OCI-LY7 (cell line): ENCODE results near the gene UBALD1. TPM values are rescaled to one million over a fixed set of nuclear protein-coding genes. Genes with fewer than 3 reads are reported as not detected.

Source experiments
- BruUV-seq: library from RNA; stranded (reverse); fragments of 400-500 nt; replicated peaks from 2 replicates; lab custom pipeline; 2021; lab: Mats Ljungman, UMichigan
- CTCF ChIA-PET: fragments of 300-600 bp; sonication (Branson Sonifier 250); formaldehyde crosslinking; loops from one replicate; lab custom pipeline; 2022; ENCODE audit warnings: antibody characterized with exemption; ENCODE audit not compliant: unreplicated experiment; lab: Charles Lee
- POLR2A ChIA-PET: fragments of 300-600 bp; sonication (Branson Sonifier 250); formaldehyde crosslinking; loops from one replicate; lab custom pipeline; 2022; ENCODE audit warnings: antibody characterized with exemption; lab: Charles Lee
- DNase-seq: peaks from one replicate; pipeline ENCODE4 v3.0.0-alpha.2; 2015; ENCODE audit warnings: low spot score
- H2AFZ ChIP-seq: fragments of 200-600 bp; sonication (generic), shearing (Covaris generic); 2 replicates; pipeline ENCODE4 v1.6.1; 2014; ENCODE audit warnings: mild to moderate bottlenecking, antibody characterized with exemption, low read length, moderate library complexity
- H3K27ac ChIP-seq: fragments of 200-600 bp; sonication (generic); 2 replicates; pipeline ENCODE4 v1.5.1; 2014; ENCODE audit warnings: mixed run types, low read depth, mild to moderate bottlenecking, moderate library complexity, low read length, inconsistent platforms; ENCODE audit not compliant: poor library complexity, severe bottlenecking
- H3K36me3 ChIP-seq: fragments of 200-600 bp; sonication (generic); 2 replicates; pipeline ENCODE4 v1.6.1; 2014; ENCODE audit warnings: mild to moderate bottlenecking, antibody characterized with exemption, low read length, moderate library complexity, mixed read lengths; ENCODE audit not compliant: insufficient read depth
- H3K4me1 ChIP-seq: fragments of 200-600 bp; sonication (generic); 2 replicates; pipeline ENCODE4 v1.5.1; 2014; ENCODE audit warnings: mild to moderate bottlenecking, low read length; ENCODE audit not compliant: insufficient read depth, poor library complexity, severe bottlenecking
- H3K4me2 ChIP-seq: fragments of 200-600 bp; sonication (generic); 2 replicates; pipeline ENCODE4 v1.6.1; 2014; ENCODE audit warnings: mild to moderate bottlenecking, low read length
- H3K4me3 ChIP-seq: fragments of 200-600 bp; sonication (generic); 2 replicates; pipeline ENCODE4 v1.5.1; 2014; ENCODE audit warnings: mild to moderate bottlenecking, low read depth, low read length; ENCODE audit not compliant: poor library complexity, severe bottlenecking
- H3K79me2 ChIP-seq: fragments of 200-600 bp; sonication (generic); 2 replicates; pipeline ENCODE4 v1.6.1; 2016; ENCODE audit warnings: low read depth, mild to moderate bottlenecking, low read length, moderate library complexity, mixed read lengths; ENCODE audit not compliant: insufficient read depth
- H3K9me2 ChIP-seq: fragments of 200-600 bp; sonication (generic); 2 replicates; pipeline ENCODE4 v1.6.1; 2016; ENCODE audit warnings: mild to moderate bottlenecking, low read length, mixed read lengths; ENCODE audit not compliant: insufficient read depth
- H3K9me3 ChIP-seq: fragments of 200-600 bp; sonication (generic); 2 replicates; pipeline ENCODE4 v1.6.1; 2014; ENCODE audit warnings: mild to moderate bottlenecking, mixed run types, low read length, mixed read lengths
- H4K20me1 ChIP-seq: fragments of 200-600 bp; sonication (generic); 2 replicates; pipeline ENCODE4 v1.6.1; 2014; ENCODE audit warnings: mild to moderate bottlenecking, antibody characterized with exemption, low read length, moderate library complexity, mixed read lengths; ENCODE audit not compliant: insufficient read depth
- CTCF ChIP-seq: fragments of 200-600 bp; sonication (generic); conservative IDR thresholded peaks from 2 replicates; pipeline ENCODE4 v1.5.1; 2014; ENCODE audit warnings: mild to moderate bottlenecking, antibody characterized with exemption, low read length, moderate library complexity, mixed read lengths
- EZH2phosphoT487 ChIP-seq: fragments of 200-600 bp; sonication (generic); IDR thresholded peaks from 2 replicates; pipeline ENCODE4 v1.6.1; 2018; ENCODE audit warnings: low read depth, borderline replicate concordance, mild to moderate bottlenecking, mixed run types, antibody characterized with exemption, low read length, moderate library complexity, mixed read lengths
- intact Hi-C: fragments of 100-400 bp; cut with micrococcal nuclease; formaldehyde crosslinking; loops from one replicate; pipeline ENCODE4 v1.10.0; 2022; ENCODE audit not compliant: unreplicated experiment
- total RNA-seq, 2 experiments: library from RNA; depleted of rRNA in 1 of 2; stranded (reverse); fragments of >200 nt in 1 of 2; shearing (Covaris generic) in 1 of 2; gene quantifications; 2 replicates each; pipeline ENCODE4 v1.2.3, GENCODE V29; 2014 to 2022

The UBALD1 gene
- total RNA-seq, 2 experiments from 2014 or later: 11.1 to 34.1 TPM

GRCh38 chr16:4566144-4566543 lies 48.5 kb downstream of the UBALD1 start:
- Histone ChIP-seq H3K27ac (no peak overlapping the region), H3K4me1 (no peaks in the 10 kb centered on the region), H3K79me2 (no peaks in the 10 kb centered on the region), H3K9me3 (no peaks in the 10 kb centered on the region), H3K4me2 (no peak overlapping the region), H3K9me2 (no peaks in the 10 kb centered on the region), H4K20me1 (no peaks in the 10 kb centered on the region), H3K36me3 (no peaks in the 10 kb centered on the region), H2AFZ (no peak overlapping the region), H3K4me3 (no peak overlapping the region)
- BruUV-seq: no TSS peak
- intact Hi-C loops: no loop called here
- no peak for DNase-seq
- ChIA-PET CTCF (no interaction called here), POLR2A (no interaction called here)
- no peak for TF ChIP-seq EZH2phosphoT487
- TF ChIP-seq CTCF: no peak

GRCh38 chr16:4564661-4565267 lies 49.9 kb downstream of the UBALD1 start:
- no peak overlapping the region for H3K4me2 ChIP-seq
- intact Hi-C loops: no loop called here
- CTCF ChIA-PET: no interaction called here
- no peaks in the 10 kb centered on the region for H3K79me2 ChIP-seq
- H2AFZ ChIP-seq: no peak overlapping the region
- no peaks in the 10 kb centered on the region for H3K4me1 ChIP-seq
- TF ChIP-seq CTCF: no peak
- no peak for TF ChIP-seq EZH2phosphoT487
- H3K4me3 ChIP-seq: no peak overlapping the region
- H3K27ac ChIP-seq: no peak overlapping the region
- DNase-seq: no peak
- H3K36me3 ChIP-seq: no peaks in the 10 kb centered on the region
- BruUV-seq: no TSS peak
- H4K20me1 ChIP-seq: no peaks in the 10 kb centered on the region
- POLR2A ChIA-PET: no interaction called here
- H3K9me2 ChIP-seq: no peaks in the 10 kb centered on the region
- no peaks in the 10 kb centered on the region for H3K9me3 ChIP-seq

DNA sequence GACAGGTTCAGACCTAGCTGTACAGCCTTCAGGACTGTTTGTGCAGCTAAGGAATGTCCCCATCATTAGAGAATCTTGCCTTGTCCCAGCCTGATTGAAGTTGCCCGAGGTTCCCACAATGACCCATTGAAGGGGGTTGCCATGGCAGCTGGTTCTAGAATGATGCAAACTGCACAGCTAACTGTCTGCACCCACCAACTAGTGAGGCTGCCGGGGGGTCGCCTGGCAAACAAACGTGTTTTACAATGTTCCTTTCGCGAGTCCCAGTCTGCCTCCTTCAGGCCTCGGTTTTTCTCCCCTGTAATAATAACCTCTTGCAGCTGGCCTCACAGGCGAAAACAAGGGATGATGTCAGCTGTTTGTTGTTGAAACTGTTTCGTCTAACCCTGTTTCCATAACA lies 53.1 kb downstream of the UBALD1 start:
- TF ChIP-seq EZH2phosphoT487 (no peak), CTCF (no peak)
- no TSS peak for BruUV-seq
- no peak overlapping the region for H3K27ac ChIP-seq
- DNase-seq: no peak
- H3K4me1 ChIP-seq: no peaks in the 10 kb centered on the region
- H3K79me2 ChIP-seq: no peaks in the 10 kb centered on the region
- no peaks in the 10 kb centered on the region for H3K9me2 ChIP-seq
- H4K20me1 ChIP-seq: no peaks in the 10 kb centered on the region
- H3K36me3 ChIP-seq: no peaks in the 10 kb centered on the region
- ChIA-PET CTCF (interaction anchor here (0.5 kb wide), 1 partner anchor 43 kb away, joined by 3 read pairs; no protein-coding TSS in a partner anchor), POLR2A (interaction anchor here (0.6 to 1.4 kb wide), 3 partner anchors 13 to 77 kb away, joined by 3 to 4 read pairs (median 3); no protein-coding TSS in a partner anchor)
- H3K4me2 ChIP-seq: no peak overlapping the region
- no peak overlapping the region for H2AFZ ChIP-seq
- intact Hi-C loops: no loop called here
- H3K9me3 ChIP-seq: no peaks in the 10 kb centered on the region
- H3K4me3 ChIP-seq: no peak overlapping the region
